Transverse colon (tissue), 4 donors: ENCODE data around the gene SLFN11. TPM values are rescaled to one million over a fixed set of nuclear protein-coding genes. Genes with fewer than 3 reads are reported as not detected.
"Not testable (repeated sequence)": the region's sequence is repeated elsewhere in the genome, so short reads cannot be mapped to it uniquely, and the experiment has no call there.

Experiments used
- DNase-seq: peaks from one replicate; pipeline ENCODE4 v3.0.0-alpha.2; 2019
- H3K27ac ChIP-seq, 4 donors: fragments of 200-600 bp; sonication (generic); 2 replicates each; pipeline ENCODE4 v1.5.1; 2016 to 2018; ENCODE audit warnings: inconsistent platforms in 4 of 4
- H3K27me3 ChIP-seq: fragments of 200-600 bp; sonication (generic); 2 replicates; pipeline ENCODE4 v1.5.1; 2017; ENCODE audit warnings: inconsistent platforms
- H3K36me3 ChIP-seq, 4 donors: fragments of 200-600 bp; sonication (generic); 2 replicates each; pipeline ENCODE4 v1.5.1; 2017 to 2019; ENCODE audit warnings: inconsistent platforms in 4 of 4
- H3K4me1 ChIP-seq, 4 donors: fragments of 200-600 bp; sonication (generic); 2 replicates each; pipeline ENCODE4 v1.5.1; 2017 to 2020; ENCODE audit warnings: inconsistent platforms in 4 of 4
- H3K4me3 ChIP-seq, 4 donors: fragments of 200-600 bp; sonication (generic); 1 replicate in 1 of 4; 2 replicates in 3 of 4; pipeline versions ENCODE4 v1.5.1 to v1.6.1; 2017 to 2019; ENCODE audit warnings: inconsistent platforms in 4 of 4
- H3K9me3 ChIP-seq, 2 donors: fragments of 200-600 bp; sonication (generic); 2 replicates each; pipeline ENCODE4 v1.5.1; 2017 to 2019; ENCODE audit warnings: inconsistent platforms in 2 of 2
- EP300 ChIP-seq: sonication (generic); formaldehyde crosslinking; IDR thresholded peaks from one replicate; pipeline ENCODE4 v1.6.1; 2017; ENCODE audit warnings: antibody characterized with exemption, low read depth
- WGBS, 2 donors: methylation state at CpG; one replicate each; pipeline ENCODE4 v1.1.5; 2018; ENCODE audit warnings: low coverage in 1 of 2; 5-methylcytosine and 5-hydroxymethylcytosine counted together
- in situ Hi-C, 4 donors: fragments of 200-750 bp; cut with MboI; loops; one replicate each; pipeline versions ENCODE4 v1.15.0 to v1.15.1; 2017; ENCODE audit warnings: low sequenced_read_pairs in 3 of 4, low pct_ligation_motif_present in 1 of 4, low pct_unique_long_range_greater_than_20kb in 1 of 4
- intact Hi-C: fragments of 100-400 bp; cut with DNase I; formaldehyde crosslinking; loops from one replicate; pipeline ENCODE4 v1.15.1; 2023; ENCODE audit warnings: low total_unique reads
- small RNA-seq, 4 donors: library from RNA; depleted of rRNA; stranded (forward); fragments of <200 nt; gene quantifications; one replicate each; pipeline ENCODE3, GENCODE V24; 2016
- total RNA-seq, 4 donors: library from RNA; depleted of rRNA; stranded (reverse); fragments of >200 nt; gene quantifications; one replicate each; pipeline ENCODE4 v1.1.0, GENCODE V29; 2016
- TF ChIP-seq, protein P1 (sequence below), 5 experiments: fragments of 200-600 bp in 3 of 5; fragments of 450-650 bp in 2 of 5; sonication (generic) in 3 of 5; IDR thresholded peaks; 1 replicate in 2 of 5; 2 replicates in 3 of 5; pipeline ENCODE4 v1.5.1; 2016 to 2017; ENCODE audit warnings: antibody characterized with exemption in 5 of 5, inconsistent platforms in 3 of 5, mild to moderate bottlenecking in 2 of 5, moderate library complexity in 1 of 5

Gene SLFN11
- total RNA-seq, 4 donors from 2014 or later = 3.0 to 18.6 (median 6.0) TPM

DNA sequence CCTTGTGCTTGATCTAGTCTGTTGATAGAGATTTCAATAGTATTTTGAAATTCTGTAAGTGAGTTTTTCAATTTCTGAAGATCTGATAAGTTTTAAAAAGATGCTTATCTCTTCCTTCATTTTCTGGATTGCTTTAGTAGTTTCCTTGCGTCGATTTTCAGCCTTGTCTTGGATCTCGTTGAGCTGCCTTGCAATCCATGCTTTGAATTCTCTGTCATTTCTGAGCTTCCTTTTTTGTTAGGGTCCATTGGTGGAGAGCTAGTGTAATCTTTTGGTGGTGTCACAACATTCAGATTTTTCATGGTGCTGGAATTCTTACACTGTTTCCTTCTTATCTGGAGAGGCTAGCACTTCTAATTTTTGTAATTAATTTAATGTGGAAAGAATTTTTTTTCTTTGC lies 61.1 kb downstream of the SLFN11 start:
- WGBS, 2 donors = 71 to 89% methylated on average over 3 of the region's 3 CpGs

DNA sequence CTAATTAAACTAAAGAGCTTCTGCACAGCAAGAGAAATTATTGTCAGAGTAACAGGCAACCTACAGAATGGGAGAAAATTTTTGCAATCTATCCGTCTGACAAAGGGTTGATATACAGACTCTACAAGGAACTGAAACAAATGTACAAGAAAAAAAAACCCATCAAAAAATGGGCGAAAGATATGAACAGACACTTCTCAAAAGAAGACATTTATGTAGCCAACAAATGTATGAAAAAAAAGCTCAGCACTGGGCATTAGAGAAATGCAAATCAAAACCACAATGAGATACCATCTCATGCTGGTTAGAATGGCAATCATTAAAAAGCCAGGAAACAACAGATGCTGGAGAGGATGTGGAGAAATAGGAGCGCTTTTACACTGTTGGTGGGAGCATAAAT lies 64.1 kb downstream of the SLFN11 start:
- DNase-seq, intact Hi-C loops, H3K27me3 ChIP-seq, H3K9me3 ChIP-seq, H3K27ac ChIP-seq, H3K4me3 ChIP-seq, H3K4me1 ChIP-seq, H3K36me3 ChIP-seq: not testable (repeated sequence)
- 84 to 100% methylated on average over 3 of the region's 3 CpGs for WGBS, 2 donors
- in situ Hi-C loops = loop anchor here in 1 of 4 donors (25.0 kb wide), 1 partner anchor 228 kb away; the partner anchor contains the start of gene SLFN12L

More for the DNA sequence above, 61.1 kb downstream of the SLFN11 start:
- Histone ChIP-seq H3K27ac (no peak overlapping the region), H3K4me3 (no peak overlapping the region), H3K27me3 (peaks cover 7% of the 10 kb centered on the region), H3K9me3 (no peaks in the 10 kb centered on the region), H3K4me1 (peaks cover 0 to 11% (median 0%) of the 10 kb centered on the region in 4 donors), H3K36me3 (no peaks in the 10 kb centered on the region)
- TF ChIP-seq, protein P1, sequence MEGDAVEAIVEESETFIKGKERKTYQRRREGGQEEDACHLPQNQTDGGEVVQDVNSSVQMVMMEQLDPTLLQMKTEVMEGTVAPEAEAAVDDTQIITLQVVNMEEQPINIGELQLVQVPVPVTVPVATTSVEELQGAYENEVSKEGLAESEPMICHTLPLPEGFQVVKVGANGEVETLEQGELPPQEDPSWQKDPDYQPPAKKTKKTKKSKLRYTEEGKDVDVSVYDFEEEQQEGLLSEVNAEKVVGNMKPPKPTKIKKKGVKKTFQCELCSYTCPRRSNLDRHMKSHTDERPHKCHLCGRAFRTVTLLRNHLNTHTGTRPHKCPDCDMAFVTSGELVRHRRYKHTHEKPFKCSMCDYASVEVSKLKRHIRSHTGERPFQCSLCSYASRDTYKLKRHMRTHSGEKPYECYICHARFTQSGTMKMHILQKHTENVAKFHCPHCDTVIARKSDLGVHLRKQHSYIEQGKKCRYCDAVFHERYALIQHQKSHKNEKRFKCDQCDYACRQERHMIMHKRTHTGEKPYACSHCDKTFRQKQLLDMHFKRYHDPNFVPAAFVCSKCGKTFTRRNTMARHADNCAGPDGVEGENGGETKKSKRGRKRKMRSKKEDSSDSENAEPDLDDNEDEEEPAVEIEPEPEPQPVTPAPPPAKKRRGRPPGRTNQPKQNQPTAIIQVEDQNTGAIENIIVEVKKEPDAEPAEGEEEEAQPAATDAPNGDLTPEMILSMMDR (IDR thresholded peaks at IDR 0.05) = no peak
- TF ChIP-seq EP300 = no peak
- in situ Hi-C loops = loop anchor here (5.0 to 25.0 kb wide), 3 partner anchors 222 to 225 kb away; partner anchors contain the start of gene SLFN12L (in 4 of the 4)
- DNase-seq = no peak
- intact Hi-C loops = loop anchor here (2.0 kb wide), 1 partner anchor 222 kb away; no protein-coding TSS in a partner anchor

Small RNA genes within 50 kb of the gene (small RNA-seq; reads per million reads assigned to genes)
- gene AC060766.3 = 0 reads per million in 4 donors
- 0 reads per million in 4 donors for gene AC060766.5

Other genes starting within 250 kb of the SLFN11 start
- gene NLE1, start 231.3 kb downstream of the SLFN11 start, total RNA-seq = 10 to 100 TPM in 1 of 4 donors, 1 to 10 TPM in 3; 4.0 to 13.2 (median 6.9) TPM
- gene UNC45B, start 225.8 kb downstream of the SLFN11 start, total RNA-seq = under 1 TPM in 1 of 4 donors, not detected in 3; 0.14 TPM
- not detected for gene SLC35G3, start 179.2 kb downstream of the SLFN11 start, total RNA-seq
- gene SLFN5, start 130.5 kb downstream of the SLFN11 start, total RNA-seq = 10 to 100 TPM in 1 of 4 donors, 1 to 10 TPM in 3; 2.8 to 14.0 (median 5.7) TPM
- 10 to 100 TPM in 1 of 4 donors, 1 to 10 TPM in 2, not detected in 1; 1.6 to 34.8 (median 3.5) TPM for gene SLFN12, start 58.9 kb upstream of the SLFN11 start, total RNA-seq
- gene SLFN13, start 75.1 kb upstream of the SLFN11 start, total RNA-seq = 10 to 100 TPM in 2 of 4 donors, 1 to 10 TPM in 2; 2.8 to 28.8 (median 8.5) TPM
- gene SLFN12L, start 164.1 kb upstream of the SLFN11 start, total RNA-seq = 1 to 10 TPM; 1.4 to 6.2 (median 3.1) TPM
- not detected for gene SLFN14, start 187.2 kb upstream of the SLFN11 start, total RNA-seq
- gene PEX12, start 204.9 kb upstream of the SLFN11 start, total RNA-seq = 1 to 10 TPM in 2 of 4 donors, under 1 TPM in 1, not detected in 1; 0.75 to 5.2 (median 3.0) TPM
- 100 to 1,000 TPM in 1 of 4 donors, 10 to 100 TPM in 3; 32.2 to 102 (median 60.1) TPM for gene AP2B1, start 213.7 kb upstream of the SLFN11 start, total RNA-seq